Measurements from ENCODE around the gene VPS18. TPM values are rescaled to one million over a fixed set of nuclear protein-coding genes. Genes with fewer than 3 reads are reported as not detected.

Gene VPS18
- total RNA-seq, 4 donors from 2014 or later: 15.7 to 26.8 (median 23.8) TPM

- DNase-seq: peak in 1 of 3 donors; percentile 51
- TF ChIP-seq CTCF (IDR thresholded peaks at IDR 0.05) (no peak), POLR2A (IDR thresholded peaks at IDR 0.05) (peak in 1 of 2 donors; percentile 39)
- H3K4me3 ChIP-seq: peak overlapping the region in 2 of 4 donors; percentile 69 to 73
Observed at GRCh38 chr15:40846841-40847222, 47.4 kb upstream of the VPS18 start.

GRCh38 chr15:40847223-40847961, 46.9 kb upstream of the VPS18 start:
- TF ChIP-seq POLR2A (IDR thresholded peaks at IDR 0.05): peak; percentile 62 to 96
- TF ChIP-seq CTCF (IDR thresholded peaks at IDR 0.05): peak in 3 of 6 experiments; percentile 46 to 55 (median 48)
- H3K4me3 ChIP-seq: peak overlapping the region in 3 of 4 donors; percentile 11 to 73 (median 69)
- peaks cover 0 to 18% (median 0%) of the 10 kb centered on the region in 3 donors for H3K36me3 ChIP-seq
- no peaks in the 10 kb centered on the region for H3K9me3 ChIP-seq
- peak overlapping the region; percentile 62 to 94 (median 88) for H3K27ac ChIP-seq
- H3K27me3 ChIP-seq: no peaks in the 10 kb centered on the region
- peaks cover 4 to 41% (median 16%) of the 10 kb centered on the region in 4 donors for H3K4me1 ChIP-seq
- peak; percentile 55 to 92 (median 86) for DNase-seq

More at GRCh38 chr15:40846841-40847222, 47.4 kb upstream of the VPS18 start:
- peak overlapping the region; percentile 62 to 94 (median 88) for H3K27ac ChIP-seq
- H3K36me3 ChIP-seq: peaks cover 0 to 18% (median 0%) of the 10 kb centered on the region in 3 donors
- peaks cover 0 to 36% (median 14%) of the 10 kb centered on the region in 4 donors for H3K4me1 ChIP-seq
- H3K9me3 ChIP-seq: no peaks in the 10 kb centered on the region
- no peaks in the 10 kb centered on the region for H3K27me3 ChIP-seq

- peak in 1 of 3 donors; percentile 74 for DNase-seq
- peak overlapping the region in 1 of 4 donors; percentile 21 for H3K4me3 ChIP-seq
- H3K9me3 ChIP-seq: no peaks in the 10 kb centered on the region
- H3K36me3 ChIP-seq: peaks cover 0 to 48% (median 0%) of the 10 kb centered on the region in 3 donors
- no peak for TF ChIP-seq CTCF (IDR thresholded peaks at IDR 0.05)
- TF ChIP-seq POLR2A (IDR thresholded peaks at IDR 0.05): no peak
- H3K27me3 ChIP-seq: no peaks in the 10 kb centered on the region
- peaks cover 9 to 51% (median 12%) of the 10 kb centered on the region in 4 donors for H3K4me1 ChIP-seq
- H3K27ac ChIP-seq: peak overlapping the region in 3 of 4 donors; percentile 46 to 63 (median 52)
Observed at GRCh38 chr15:40850576-40851112, 43.6 kb upstream of the VPS18 start.

GRCh38 chr15:40852529-40852928, 41.7 kb upstream of the VPS18 start:
- Histone ChIP-seq H3K4me3 (peak overlapping the region in 1 of 4 donors; percentile 13), H3K36me3 (peaks cover 0 to 55% (median 0%) of the 10 kb centered on the region in 3 donors), H3K27me3 (no peaks in the 10 kb centered on the region), H3K9me3 (no peaks in the 10 kb centered on the region), H3K4me1 (peaks cover 3 to 49% (median 7%) of the 10 kb centered on the region in 4 donors), H3K27ac (peak overlapping the region in 3 of 4 donors; percentile 12 to 83 (median 52))
- DNase-seq: peak in 1 of 3 donors; percentile 75
- peak in 1 of 2 donors; percentile 10 for TF ChIP-seq POLR2A (IDR thresholded peaks at IDR 0.05)
- TF ChIP-seq CTCF (IDR thresholded peaks at IDR 0.05): no peak

- Histone ChIP-seq H3K9me3 (no peaks in the 10 kb centered on the region), H3K36me3 (peaks cover 0 to 62% (median 0%) of the 10 kb centered on the region in 3 donors), H3K27me3 (no peaks in the 10 kb centered on the region), H3K4me1 (peaks cover 0 to 52% (median 7%) of the 10 kb centered on the region in 4 donors), H3K4me3 (no peak overlapping the region), H3K27ac (peak overlapping the region in 2 of 4 donors; percentile 52 to 62)
- no peak for TF ChIP-seq POLR2A (IDR thresholded peaks at IDR 0.05)
- DNase-seq: no peak
Observed at GRCh38 chr15:40853241-40853890, 40.9 kb upstream of the VPS18 start.

Data from Peyer's patch (tissue), 4 donors.